Measurements from ENCODE around the gene PRR23C.

DNA sequence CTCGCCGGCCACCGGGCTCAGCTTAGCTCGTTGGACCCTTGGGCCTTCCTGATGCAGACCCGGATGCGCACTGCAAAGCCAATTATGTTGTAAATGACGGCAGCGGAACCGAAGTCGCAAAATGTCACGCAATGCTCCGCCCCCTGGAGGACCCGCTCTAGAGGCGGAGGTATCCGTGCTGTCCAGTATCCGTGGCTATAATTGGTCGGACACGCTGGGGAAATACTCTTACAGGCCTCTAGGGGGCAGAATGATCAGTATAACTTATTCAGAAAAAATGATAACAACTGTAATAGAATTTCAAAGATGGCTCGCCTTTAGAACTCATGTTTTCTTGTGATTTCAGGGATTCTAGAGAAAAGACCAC lies 23.8 kb downstream of the PRR23C start, which contains the start of gene PRR23B:
- TF ChIP-seq, protein P1, sequence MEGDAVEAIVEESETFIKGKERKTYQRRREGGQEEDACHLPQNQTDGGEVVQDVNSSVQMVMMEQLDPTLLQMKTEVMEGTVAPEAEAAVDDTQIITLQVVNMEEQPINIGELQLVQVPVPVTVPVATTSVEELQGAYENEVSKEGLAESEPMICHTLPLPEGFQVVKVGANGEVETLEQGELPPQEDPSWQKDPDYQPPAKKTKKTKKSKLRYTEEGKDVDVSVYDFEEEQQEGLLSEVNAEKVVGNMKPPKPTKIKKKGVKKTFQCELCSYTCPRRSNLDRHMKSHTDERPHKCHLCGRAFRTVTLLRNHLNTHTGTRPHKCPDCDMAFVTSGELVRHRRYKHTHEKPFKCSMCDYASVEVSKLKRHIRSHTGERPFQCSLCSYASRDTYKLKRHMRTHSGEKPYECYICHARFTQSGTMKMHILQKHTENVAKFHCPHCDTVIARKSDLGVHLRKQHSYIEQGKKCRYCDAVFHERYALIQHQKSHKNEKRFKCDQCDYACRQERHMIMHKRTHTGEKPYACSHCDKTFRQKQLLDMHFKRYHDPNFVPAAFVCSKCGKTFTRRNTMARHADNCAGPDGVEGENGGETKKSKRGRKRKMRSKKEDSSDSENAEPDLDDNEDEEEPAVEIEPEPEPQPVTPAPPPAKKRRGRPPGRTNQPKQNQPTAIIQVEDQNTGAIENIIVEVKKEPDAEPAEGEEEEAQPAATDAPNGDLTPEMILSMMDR (conservative IDR thresholded peaks at IDR 0.05; ENCODE audit: low read length), result peak; percentile 66
- TF ChIP-seq EZH2phosphoT487 (IDR thresholded peaks at IDR 0.05; ENCODE audit: borderline replicate concordance, low read depth, low read length), result no peak
